OCI-LY1 (cell line): Measurements from ENCODE around the gene GIPR.

ENCODE experiments used
- H2AFZ ChIP-seq: fragments of 200-600 bp; sonication (generic), shearing (Covaris generic); 2 replicates; pipeline ENCODE4 v1.6.0; 2014; ENCODE audit warnings: antibody characterized with exemption, mild to moderate bottlenecking, low read length
- H3F3A ChIP-seq: fragments of 200-600 bp; sonication (generic), shearing (Covaris generic); 2 replicates; pipeline ENCODE4 v1.6.0; 2014; ENCODE audit warnings: mild to moderate bottlenecking, antibody characterized with exemption, low read length, moderate library complexity; ENCODE audit not compliant: insufficient read depth
- H3K27ac ChIP-seq: fragments of 200-600 bp; sonication (generic); 2 replicates; pipeline ENCODE4 v1.5.1; 2014; ENCODE audit warnings: low read length, mixed run types, mild to moderate bottlenecking, low read depth; ENCODE audit not compliant: poor library complexity, severe bottlenecking
- H3K27me3 ChIP-seq: fragments of 200-600 bp; sonication (generic); 2 replicates; pipeline ENCODE4 v1.6.0; 2014; ENCODE audit warnings: antibody characterized with exemption, mild to moderate bottlenecking, low read length, moderate library complexity; ENCODE audit not compliant: insufficient read depth
- H3K36me3 ChIP-seq: fragments of 200-600 bp; sonication (generic); 2 replicates; pipeline ENCODE4 v1.6.1; 2014; ENCODE audit warnings: mild to moderate bottlenecking, antibody characterized with exemption, low read length, moderate library complexity, mixed read lengths; ENCODE audit not compliant: insufficient read depth
- H3K4me1 ChIP-seq: fragments of 200-600 bp; sonication (generic); 2 replicates; pipeline ENCODE4 v1.5.1; 2014; ENCODE audit warnings: mild to moderate bottlenecking, low read length, moderate library complexity; ENCODE audit not compliant: insufficient read depth, severe bottlenecking
- H3K4me2 ChIP-seq: fragments of 200-600 bp; sonication (generic), shearing (Covaris generic); 2 replicates; pipeline ENCODE4 v1.6.1; 2014; ENCODE audit warnings: low read length
- H3K4me3 ChIP-seq: fragments of 200-600 bp; sonication (generic); 2 replicates; pipeline ENCODE4 v1.5.1; 2014; ENCODE audit warnings: low read length, low read depth, mild to moderate bottlenecking, mixed read lengths; ENCODE audit not compliant: poor library complexity, severe bottlenecking
- H3K79me2 ChIP-seq: fragments of 200-600 bp; shearing (Covaris generic); 2 replicates; pipeline ENCODE4 v1.6.1; 2016; ENCODE audit warnings: mixed run types, low read length, mixed read lengths; ENCODE audit not compliant: insufficient read depth
- H3K9ac ChIP-seq: fragments of 200-600 bp; sonication (generic), shearing (Covaris generic); 2 replicates; pipeline ENCODE4 v1.6.1; 2014; ENCODE audit warnings: mild to moderate bottlenecking, low read length, mixed read lengths
- H3K9me2 ChIP-seq: fragments of 200-600 bp; sonication (generic), shearing (Covaris generic); 2 replicates; pipeline ENCODE4 v1.6.1; 2014; ENCODE audit warnings: low read depth, mild to moderate bottlenecking, low read length, mixed read lengths
- H3K9me3 ChIP-seq: fragments of 200-600 bp; shearing (Covaris generic); 2 replicates; pipeline ENCODE4 v1.6.1; 2014; ENCODE audit warnings: low read length, mixed read lengths
- H4K20me1 ChIP-seq: fragments of 200-600 bp; sonication (generic), shearing (Covaris generic); 2 replicates; pipeline ENCODE4 v1.6.0; 2016; ENCODE audit warnings: mild to moderate bottlenecking, low read length; ENCODE audit not compliant: insufficient read depth
- EZH2 ChIP-seq: fragments of 200-600 bp; sonication (generic), shearing (Covaris generic); IDR thresholded peaks from 2 replicates; pipeline ENCODE4 v1.8.0; 2017; ENCODE audit warnings: borderline replicate concordance, mixed run types, mild to moderate bottlenecking, antibody characterized with exemption, low read length, moderate library complexity, mixed read lengths
- TF ChIP-seq, protein P1 (sequence below): fragments of 200-600 bp; sonication (generic), shearing (Covaris generic); IDR thresholded peaks from 2 replicates; pipeline ENCODE4 v1.5.1; 2017; ENCODE audit warnings: mild to moderate bottlenecking, antibody characterized with exemption, low read length, moderate library complexity, mixed read lengths

The GIPR gene

DNA sequence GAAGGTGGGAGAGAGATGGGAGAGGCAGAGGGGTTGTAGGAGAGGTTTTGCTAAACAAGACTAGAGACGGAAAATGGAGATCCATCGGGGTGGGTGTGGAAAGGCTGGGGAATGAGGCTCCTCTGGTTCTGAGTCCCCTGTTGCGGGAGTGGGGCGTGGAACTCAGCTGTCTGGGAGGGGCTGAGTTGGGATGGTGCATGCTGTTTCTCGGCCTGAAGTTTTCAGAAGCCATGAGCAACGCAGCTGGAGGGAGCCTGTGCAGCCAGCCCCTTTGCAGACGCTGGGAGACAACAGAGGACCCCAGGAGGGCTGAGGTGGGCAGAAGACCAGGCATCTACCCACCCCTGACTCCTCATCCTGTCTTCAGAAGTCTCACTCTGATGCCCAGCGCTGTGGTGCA is 7.4 kb upstream of the GIPR start:
- H3K9me2 ChIP-seq = no peaks in the 10 kb centered on the region
- no peaks in the 10 kb centered on the region for H3K4me1 ChIP-seq
- H3K9me3 ChIP-seq = no peaks in the 10 kb centered on the region
- TF ChIP-seq, protein P1, sequence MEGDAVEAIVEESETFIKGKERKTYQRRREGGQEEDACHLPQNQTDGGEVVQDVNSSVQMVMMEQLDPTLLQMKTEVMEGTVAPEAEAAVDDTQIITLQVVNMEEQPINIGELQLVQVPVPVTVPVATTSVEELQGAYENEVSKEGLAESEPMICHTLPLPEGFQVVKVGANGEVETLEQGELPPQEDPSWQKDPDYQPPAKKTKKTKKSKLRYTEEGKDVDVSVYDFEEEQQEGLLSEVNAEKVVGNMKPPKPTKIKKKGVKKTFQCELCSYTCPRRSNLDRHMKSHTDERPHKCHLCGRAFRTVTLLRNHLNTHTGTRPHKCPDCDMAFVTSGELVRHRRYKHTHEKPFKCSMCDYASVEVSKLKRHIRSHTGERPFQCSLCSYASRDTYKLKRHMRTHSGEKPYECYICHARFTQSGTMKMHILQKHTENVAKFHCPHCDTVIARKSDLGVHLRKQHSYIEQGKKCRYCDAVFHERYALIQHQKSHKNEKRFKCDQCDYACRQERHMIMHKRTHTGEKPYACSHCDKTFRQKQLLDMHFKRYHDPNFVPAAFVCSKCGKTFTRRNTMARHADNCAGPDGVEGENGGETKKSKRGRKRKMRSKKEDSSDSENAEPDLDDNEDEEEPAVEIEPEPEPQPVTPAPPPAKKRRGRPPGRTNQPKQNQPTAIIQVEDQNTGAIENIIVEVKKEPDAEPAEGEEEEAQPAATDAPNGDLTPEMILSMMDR = no peak
- no peak for TF ChIP-seq EZH2
- no peak overlapping the region for H2AFZ ChIP-seq
- no peaks in the 10 kb centered on the region for H3K27me3 ChIP-seq
- no peaks in the 10 kb centered on the region for H4K20me1 ChIP-seq
- H3K27ac ChIP-seq = no peak overlapping the region
- H3K4me3 ChIP-seq = no peak overlapping the region
- H3K4me2 ChIP-seq = no peak overlapping the region
- no peaks in the 10 kb centered on the region for H3K36me3 ChIP-seq
- H3K9ac ChIP-seq = no peak overlapping the region
- H3K79me2 ChIP-seq = no peaks in the 10 kb centered on the region
- H3F3A ChIP-seq = no peaks in the 10 kb centered on the region

DNA sequence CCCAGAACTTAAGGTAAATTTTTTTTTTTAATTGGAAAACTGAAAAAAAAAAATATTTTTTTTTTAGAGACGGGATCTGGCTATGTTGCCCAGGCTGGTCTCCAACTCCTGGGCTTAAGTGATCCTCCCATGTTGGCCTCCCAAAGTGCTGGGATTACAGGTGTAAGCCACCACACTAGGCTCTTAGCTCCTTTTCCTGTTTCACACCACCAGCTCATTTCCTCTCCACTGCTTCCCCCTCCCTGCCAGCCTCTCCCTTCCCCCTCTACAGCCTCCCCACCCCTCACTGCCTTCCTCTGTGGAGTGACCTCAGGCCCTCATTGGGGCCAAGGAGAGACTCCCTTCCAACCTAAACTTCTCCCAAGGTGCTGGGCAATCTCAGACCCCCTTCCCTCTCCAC is 4.2 kb upstream of the GIPR start:
- H3K36me3 ChIP-seq = no peaks in the 10 kb centered on the region
- no peak overlapping the region for H3K4me2 ChIP-seq
- H3K27me3 ChIP-seq = no peaks in the 10 kb centered on the region
- no peaks in the 10 kb centered on the region for H3K9me3 ChIP-seq
- no peaks in the 10 kb centered on the region for H3K9me2 ChIP-seq
- no peaks in the 10 kb centered on the region for H3F3A ChIP-seq
- no peaks in the 10 kb centered on the region for H3K79me2 ChIP-seq
- no peak overlapping the region for H2AFZ ChIP-seq
- no peaks in the 10 kb centered on the region for H4K20me1 ChIP-seq
- H3K4me1 ChIP-seq = peaks cover 16% of the 10 kb centered on the region
- no peak overlapping the region for H3K9ac ChIP-seq
- no peak overlapping the region for H3K4me3 ChIP-seq
- TF ChIP-seq EZH2 = no peak
- TF ChIP-seq, protein P1 = no peak
- H3K27ac ChIP-seq = no peak overlapping the region

DNA sequence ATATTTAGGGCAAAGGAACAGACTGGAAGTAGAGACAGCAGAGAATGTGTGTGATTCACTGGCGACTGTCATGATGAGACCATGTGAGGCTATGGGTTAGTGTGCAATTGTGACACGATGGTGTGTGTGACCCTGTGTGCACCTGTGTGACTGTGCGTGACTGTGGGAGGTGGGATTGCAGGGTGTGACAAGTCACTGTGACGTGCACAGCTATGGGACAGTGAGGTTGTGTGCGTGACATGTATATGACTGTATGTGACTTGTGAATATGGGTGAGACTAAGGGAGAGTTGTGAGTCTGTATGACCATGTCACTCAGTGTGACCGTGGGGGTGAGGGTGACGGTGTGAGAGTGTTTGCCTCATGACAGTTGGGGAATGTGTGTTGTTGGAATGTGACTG is 3.4 kb upstream of the GIPR start:
- H3K4me3 ChIP-seq = no peak overlapping the region
- H3K36me3 ChIP-seq = no peaks in the 10 kb centered on the region
- no peak overlapping the region for H3K4me2 ChIP-seq
- TF ChIP-seq, protein P1 = no peak
- TF ChIP-seq EZH2 = no peak
- H3K9ac ChIP-seq = no peak overlapping the region
- no peaks in the 10 kb centered on the region for H3K9me2 ChIP-seq
- H3K27me3 ChIP-seq = no peaks in the 10 kb centered on the region
- no peak overlapping the region for H3K27ac ChIP-seq
- H3K79me2 ChIP-seq = no peaks in the 10 kb centered on the region
- no peaks in the 10 kb centered on the region for H3K9me3 ChIP-seq
- no peak overlapping the region for H2AFZ ChIP-seq
- H3K4me1 ChIP-seq = peaks cover 24% of the 10 kb centered on the region
- no peaks in the 10 kb centered on the region for H3F3A ChIP-seq
- no peaks in the 10 kb centered on the region for H4K20me1 ChIP-seq
